SH-SY5Y (cell line): Measurements from ENCODE around the gene CCIN.

Source experiments
- GATA2 ChIP-seq: IDR thresholded peaks from 2 replicates; pipeline ENCODE4 v1.6.1; 2011; ENCODE audit warnings: mild to moderate bottlenecking, low read depth, low read length
- GATA3 ChIP-seq: IDR thresholded peaks from 2 replicates; pipeline ENCODE4 v1.6.1; 2011; ENCODE audit warnings: low read depth, mild to moderate bottlenecking, low read length, moderate library complexity

The CCIN gene

GRCh38 chr9:36217256-36217968, 48.2 kb downstream of the CCIN start:
- TF ChIP-seq GATA2 (no peak), GATA3 (no peak)

GRCh38 chr9:36218011-36218410, 48.8 kb downstream of the CCIN start:
- TF ChIP-seq GATA3, result no peak

GRCh38 chr9:36218411-36218901, 49.3 kb downstream of the CCIN start:
- TF ChIP-seq GATA3, result no peak
- no peak for TF ChIP-seq GATA2
